ENCODE measurements around the gene MYL5.

GRCh38 chr4:717601-718320, 43.4 kb downstream of the MYL5 start:
- TF ChIP-seq EZH2 (IDR thresholded peaks at IDR 0.05; ENCODE audit: insufficient read depth, poor library complexity, severe bottlenecking) (no peak), EZH2phosphoT487 (IDR thresholded peaks at IDR 0.05; ENCODE audit: insufficient read depth, low read depth) (no peak)
